DOHH2 (cell line): ENCODE measurements around the gene KIF19.

Experiments used
- CTCF ChIP-seq: fragments of 200-600 bp; sonication (generic); IDR thresholded peaks from one replicate; pipeline ENCODE4 v1.5.1; 2014; ENCODE audit warnings: antibody characterized with exemption, mild to moderate bottlenecking, low read depth, low read length; ENCODE audit not compliant: poor library complexity, severe bottlenecking
- EZH2phosphoT487 ChIP-seq: fragments of 200-600 bp; sonication (generic); IDR thresholded peaks from 2 replicates; pipeline ENCODE4 v1.6.1; 2017; ENCODE audit warnings: borderline replicate concordance, mild to moderate bottlenecking, antibody characterized with exemption, low read length, moderate library complexity, mixed read lengths

GRCh38 chr17:74329378-74329777 is 3.4 kb downstream of the KIF19 start:
- no peak for TF ChIP-seq CTCF
- no peak for TF ChIP-seq EZH2phosphoT487
